ENCODE measurements around the gene LRMDA. TPM values are rescaled to one million over a fixed set of nuclear protein-coding genes. Genes with fewer than 3 reads are reported as not detected.

LRMDA gene
- total RNA-seq, 2 experiments from 2014 or later: not detected

GRCh38 chr10:76382381-76382851 lies 951.0 kb downstream of the LRMDA start:
- ChIA-PET CTCF (ENCODE audit: unreplicated experiment) (interaction anchor here (0.5 kb wide), 1 partner anchor 510 kb away, joined by 3 read pairs; no protein-coding TSS in a partner anchor), POLR2A (no interaction called here)
- H3K36me3 ChIP-seq (ENCODE audit: insufficient read depth, low read length): no peaks in the 10 kb centered on the region
- no peaks in the 10 kb centered on the region for H3K4me1 ChIP-seq (ENCODE audit: insufficient read depth, low read length, poor library complexity, severe bottlenecking)
- H2AFZ ChIP-seq (ENCODE audit: low read length): no peak overlapping the region
- no peaks in the 10 kb centered on the region for H3K9me3 ChIP-seq (ENCODE audit: low read length)
- BruUV-seq (replicated peaks): no TSS peak
- H3K4me3 ChIP-seq (ENCODE audit: low read depth, low read length, poor library complexity, severe bottlenecking): no peak overlapping the region
- no peaks in the 10 kb centered on the region for H4K20me1 ChIP-seq (ENCODE audit: insufficient read depth, low read length)
- intact Hi-C loops (cut with micrococcal nuclease; ENCODE audit: unreplicated experiment): no loop called here
- H3K9me2 ChIP-seq (ENCODE audit: insufficient read depth, low read length): no peaks in the 10 kb centered on the region
- H3K4me2 ChIP-seq (ENCODE audit: low read length): no peak overlapping the region
- no peaks in the 10 kb centered on the region for H3K79me2 ChIP-seq (ENCODE audit: insufficient read depth, low read depth, low read length)
- H3K27ac ChIP-seq (ENCODE audit: low read depth, low read length, poor library complexity, severe bottlenecking): no peak overlapping the region
- no peak for DNase-seq (ENCODE audit: low spot score)
- TF ChIP-seq, protein P1, sequence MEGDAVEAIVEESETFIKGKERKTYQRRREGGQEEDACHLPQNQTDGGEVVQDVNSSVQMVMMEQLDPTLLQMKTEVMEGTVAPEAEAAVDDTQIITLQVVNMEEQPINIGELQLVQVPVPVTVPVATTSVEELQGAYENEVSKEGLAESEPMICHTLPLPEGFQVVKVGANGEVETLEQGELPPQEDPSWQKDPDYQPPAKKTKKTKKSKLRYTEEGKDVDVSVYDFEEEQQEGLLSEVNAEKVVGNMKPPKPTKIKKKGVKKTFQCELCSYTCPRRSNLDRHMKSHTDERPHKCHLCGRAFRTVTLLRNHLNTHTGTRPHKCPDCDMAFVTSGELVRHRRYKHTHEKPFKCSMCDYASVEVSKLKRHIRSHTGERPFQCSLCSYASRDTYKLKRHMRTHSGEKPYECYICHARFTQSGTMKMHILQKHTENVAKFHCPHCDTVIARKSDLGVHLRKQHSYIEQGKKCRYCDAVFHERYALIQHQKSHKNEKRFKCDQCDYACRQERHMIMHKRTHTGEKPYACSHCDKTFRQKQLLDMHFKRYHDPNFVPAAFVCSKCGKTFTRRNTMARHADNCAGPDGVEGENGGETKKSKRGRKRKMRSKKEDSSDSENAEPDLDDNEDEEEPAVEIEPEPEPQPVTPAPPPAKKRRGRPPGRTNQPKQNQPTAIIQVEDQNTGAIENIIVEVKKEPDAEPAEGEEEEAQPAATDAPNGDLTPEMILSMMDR (conservative IDR thresholded peaks at IDR 0.05; ENCODE audit: low read length): no peak
- no peak for TF ChIP-seq EZH2phosphoT487 (IDR thresholded peaks at IDR 0.05; ENCODE audit: borderline replicate concordance, low read depth, low read length)

DNA sequence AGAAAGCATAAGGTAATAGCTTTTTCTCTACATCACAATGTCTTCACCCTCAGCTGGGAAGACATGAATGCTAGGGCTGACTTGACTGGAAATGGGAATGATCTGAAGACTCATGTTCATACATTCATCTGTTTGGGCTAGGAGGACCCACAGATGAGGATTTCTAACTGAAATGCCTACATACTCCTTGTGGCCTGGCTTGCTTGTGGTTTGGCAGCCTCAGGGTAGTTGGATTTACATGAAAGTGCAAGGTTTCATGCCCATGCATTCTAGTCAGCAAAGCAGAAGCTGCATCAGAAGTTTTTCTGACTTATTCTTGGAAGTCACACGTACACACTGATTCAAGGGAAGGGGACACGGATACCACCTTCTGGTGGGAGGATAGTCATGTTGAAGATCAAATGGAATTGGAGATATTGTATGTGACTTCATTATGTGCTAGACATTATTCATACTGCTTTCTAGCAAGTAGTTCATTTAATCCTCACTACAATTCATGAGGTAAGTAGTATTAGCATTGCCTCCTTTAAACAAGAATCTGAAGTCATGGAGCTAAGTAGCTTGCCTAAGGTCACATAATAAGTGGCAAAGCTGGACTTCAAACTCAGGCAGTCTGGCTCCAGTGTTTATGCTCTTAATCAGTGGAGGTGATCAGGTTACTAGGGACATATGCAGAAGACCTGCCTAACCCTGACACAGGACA lies 957.0 kb downstream of the LRMDA start:
- Histone ChIP-seq H3K4me3 (ENCODE audit: low read depth, low read length, poor library complexity, severe bottlenecking) (no peak overlapping the region), H3K4me2 (ENCODE audit: low read length) (no peak overlapping the region), H3K9me2 (ENCODE audit: insufficient read depth, low read length) (no peaks in the 10 kb centered on the region), H3K79me2 (ENCODE audit: insufficient read depth, low read depth, low read length) (no peaks in the 10 kb centered on the region), H3K27ac (ENCODE audit: low read depth, low read length, poor library complexity, severe bottlenecking) (no peak overlapping the region), H4K20me1 (ENCODE audit: insufficient read depth, low read length) (no peaks in the 10 kb centered on the region), H2AFZ (ENCODE audit: low read length) (no peak overlapping the region), H3K4me1 (ENCODE audit: insufficient read depth, low read length, poor library complexity, severe bottlenecking) (no peaks in the 10 kb centered on the region), H3K9me3 (ENCODE audit: low read length) (no peaks in the 10 kb centered on the region), H3K36me3 (ENCODE audit: insufficient read depth, low read length) (no peaks in the 10 kb centered on the region)
- TF ChIP-seq EZH2phosphoT487 (IDR thresholded peaks at IDR 0.05; ENCODE audit: borderline replicate concordance, low read depth, low read length): no peak
- TF ChIP-seq, protein P1 (conservative IDR thresholded peaks at IDR 0.05; ENCODE audit: low read length): no peak
- no peak for DNase-seq (ENCODE audit: low spot score)
- no TSS peak for BruUV-seq (replicated peaks)
- CTCF ChIA-PET (ENCODE audit: unreplicated experiment): no interaction called here
- intact Hi-C loops (cut with micrococcal nuclease; ENCODE audit: unreplicated experiment): no loop called here
- POLR2A ChIA-PET: interaction anchor here (0.5 kb wide), 1 partner anchor 1815 kb away, joined by 3 read pairs; no protein-coding TSS in a partner anchor

Measured in OCI-LY7 (cell line).